Measurements from ENCODE around the gene SPATA18.

The SPATA18 gene

GRCh38 chr4:52051213-52051614, at the start of gene SPATA18:
SPATA18 (plus strand) TSS chr4:52051304; CDS start chr4:52051705, 401 bp downstream.
- no peak for DNase-seq (ENCODE audit: low spot score)

DNA sequence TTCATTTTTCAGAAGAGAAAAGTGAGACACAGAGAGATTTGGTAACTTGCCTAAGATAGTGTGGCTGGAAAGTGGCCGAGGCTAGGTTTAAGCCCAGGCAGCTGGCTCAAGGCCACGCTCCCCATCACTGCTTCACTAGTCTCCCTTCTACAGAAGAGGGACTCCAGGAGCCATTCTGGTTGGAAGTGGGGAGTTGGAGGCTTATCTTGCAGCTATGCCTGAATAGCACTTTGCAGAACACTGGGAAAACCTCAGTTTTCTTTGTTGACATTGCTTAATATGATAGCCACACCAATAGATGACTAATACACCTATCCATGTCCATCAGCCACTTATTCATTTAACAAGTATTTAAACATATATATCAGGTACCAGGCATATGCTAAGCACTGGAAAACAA, 49.5 kb upstream of the SPATA18 start:
- no peak for DNase-seq (ENCODE audit: low spot score)

- DNase-seq (ENCODE audit: low spot score) = no peak
Observed at GRCh38 chr4:52004414-52004813, 46.7 kb upstream of the SPATA18 start.

- DNase-seq (ENCODE audit: low spot score) = no peak
Observed at GRCh38 chr4:52005604-52006273, 45.4 kb upstream of the SPATA18 start.

DNA sequence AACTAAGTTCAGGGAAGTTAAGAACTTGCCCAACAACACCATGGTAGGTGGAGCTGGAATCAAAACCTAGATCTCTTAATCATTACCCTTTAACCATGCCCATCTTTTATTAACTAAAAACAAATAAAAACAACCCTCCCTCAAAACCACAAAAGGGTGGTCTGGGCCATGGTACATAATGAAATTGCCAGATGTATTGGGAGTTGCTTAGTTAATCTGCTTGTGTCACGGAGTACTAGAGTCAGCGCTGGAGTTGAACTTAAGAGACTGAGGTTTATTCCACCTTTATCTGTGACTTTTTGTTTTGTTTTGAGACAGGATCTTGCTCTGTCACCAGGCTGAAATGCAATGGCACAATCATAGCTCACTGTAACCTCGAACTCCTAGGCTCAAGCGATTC, 44.2 kb upstream of the SPATA18 start:
- no peak for DNase-seq (ENCODE audit: low spot score)

GRCh38 chr4:52010986-52011385, 40.1 kb upstream of the SPATA18 start:
- no peak for DNase-seq (ENCODE audit: low spot score)

GRCh38 chr4:52012651-52013050, 38.5 kb upstream of the SPATA18 start:
- DNase-seq (ENCODE audit: low spot score) = no peak

DNA sequence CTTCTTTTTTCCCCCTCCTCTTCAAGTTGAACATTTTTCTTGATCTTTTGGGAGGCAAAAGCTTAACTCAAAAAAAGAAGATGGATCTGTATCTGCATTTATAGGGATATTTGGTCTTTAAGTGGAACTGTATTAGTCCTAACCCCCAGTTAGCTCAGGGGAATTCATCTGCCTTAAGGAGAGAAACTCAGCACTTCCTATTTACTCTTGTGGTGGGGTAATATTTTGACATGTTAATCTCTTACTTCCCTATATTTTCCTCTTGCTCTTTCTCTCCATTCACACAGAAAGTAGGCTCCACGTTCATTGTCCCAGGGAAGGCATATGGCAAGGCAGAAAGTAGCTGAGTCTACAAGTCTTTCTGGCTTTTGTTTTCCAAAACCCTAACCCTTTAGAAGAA, 36.2 kb upstream of the SPATA18 start:
- DNase-seq (ENCODE audit: low spot score) = no peak

DNA sequence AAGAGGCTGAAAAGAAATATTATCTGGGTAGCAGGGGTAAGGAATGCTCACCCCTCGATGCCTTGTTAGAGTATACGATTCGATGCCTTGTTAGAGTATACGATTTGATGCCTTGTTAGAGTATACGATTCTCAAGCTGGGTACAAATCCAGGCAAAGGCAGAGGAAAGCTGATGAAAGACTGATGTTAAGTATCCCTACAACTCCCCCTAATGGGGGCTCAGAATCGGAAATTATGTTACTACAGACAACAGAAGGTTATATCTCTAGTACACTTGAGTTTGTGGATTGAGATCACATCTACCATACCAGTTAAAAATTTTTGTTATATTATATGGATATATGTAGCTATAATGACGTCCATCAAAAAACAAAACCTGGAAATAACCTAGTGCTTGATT, 35.7 kb upstream of the SPATA18 start:
- no peak for DNase-seq (ENCODE audit: low spot score)

DNA sequence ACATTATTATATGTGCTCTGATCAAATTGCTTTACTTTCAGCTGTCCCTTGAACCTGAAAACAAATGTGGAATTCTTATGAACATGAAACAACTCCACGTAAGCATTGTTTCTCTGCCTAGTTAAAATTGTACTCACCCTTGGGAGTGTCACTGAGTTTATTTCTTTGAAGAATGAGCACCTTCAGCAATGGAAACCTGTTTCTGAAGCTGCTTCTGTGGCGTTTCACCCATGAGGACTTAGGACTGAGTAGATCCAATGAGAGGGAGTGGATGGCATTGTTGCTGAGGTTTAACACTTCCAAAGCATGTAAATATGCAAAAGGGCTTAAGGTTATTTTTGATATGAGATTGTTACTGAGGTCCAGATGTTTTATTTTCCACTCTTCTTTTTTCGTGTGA, 34.1 kb upstream of the SPATA18 start:
- no peak for DNase-seq (ENCODE audit: low spot score)

- no peak for DNase-seq (ENCODE audit: low spot score)
Observed at GRCh38 chr4:52017814-52018213, 33.3 kb upstream of the SPATA18 start.

DNA sequence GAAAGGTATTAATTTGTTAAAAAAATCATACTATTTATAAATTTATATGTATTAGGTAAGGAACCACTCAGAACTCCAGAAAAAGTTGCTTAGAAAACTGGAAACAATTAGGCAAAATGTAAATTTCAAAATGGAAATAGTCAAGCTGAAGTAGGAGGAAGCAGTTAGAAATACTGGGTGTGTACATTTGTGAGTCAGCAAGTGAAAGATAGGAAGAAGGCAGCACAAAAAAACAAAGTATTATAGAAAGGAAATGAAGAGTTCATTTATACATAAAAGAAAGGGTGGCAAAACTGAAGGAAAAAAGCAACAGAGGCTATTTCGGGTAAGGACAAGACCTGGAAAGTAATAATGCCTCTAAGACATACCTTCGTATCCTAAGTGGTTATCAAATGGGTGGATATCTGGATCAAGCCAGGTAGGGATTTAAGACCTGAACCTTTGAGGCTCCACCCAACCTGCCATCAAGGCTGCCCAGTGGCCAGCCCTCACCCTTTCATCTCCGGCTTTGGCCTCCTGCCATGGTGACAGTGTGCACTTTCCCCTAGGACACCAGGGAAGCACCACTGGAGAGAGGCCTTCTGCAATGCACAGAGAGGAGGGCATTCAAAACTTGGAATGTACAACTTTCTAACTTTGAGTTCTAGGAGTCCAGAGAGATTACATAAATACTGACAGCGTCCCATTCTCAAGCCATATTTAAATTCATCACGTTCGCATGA, 31.0 kb upstream of the SPATA18 start, which contains the start of gene LRRC66:
TSS of gene LRRC66 (minus strand) at position 428 of the 722 bp plus-strand sequence. CDS start 2,750 bp downstream, outside the sequence.
- no peak for DNase-seq (ENCODE audit: low spot score)

- DNase-seq (ENCODE audit: low spot score) = no peak
Observed at GRCh38 chr4:52028970-52029369, 22.1 kb upstream of the SPATA18 start.

GRCh38 chr4:52032005-52032404, 19.1 kb upstream of the SPATA18 start:
- DNase-seq (ENCODE audit: low spot score) = no peak

DNA sequence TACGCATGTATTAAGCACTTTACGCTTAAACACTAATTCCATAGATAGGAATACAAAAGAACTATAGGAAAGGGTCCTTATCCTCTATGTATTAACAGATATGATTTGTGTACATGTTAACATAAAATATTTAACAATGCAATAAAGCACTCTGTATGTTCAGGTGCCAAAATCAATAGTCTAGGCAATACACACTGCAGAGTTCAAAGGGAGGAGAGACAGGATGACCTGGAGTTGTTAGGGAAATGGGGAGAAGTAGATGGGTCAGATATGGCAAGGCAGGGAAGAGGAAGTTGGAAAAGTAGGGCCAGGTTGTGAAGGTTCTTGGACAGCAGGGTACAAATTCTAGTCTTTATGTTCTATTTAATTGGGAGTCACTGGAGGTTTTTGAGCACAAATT, 15.9 kb upstream of the SPATA18 start:
- DNase-seq (ENCODE audit: low spot score) = no peak

- no peak for DNase-seq (ENCODE audit: low spot score)
Observed at GRCh38 chr4:52036886-52037530, 14.1 kb upstream of the SPATA18 start.

DNA sequence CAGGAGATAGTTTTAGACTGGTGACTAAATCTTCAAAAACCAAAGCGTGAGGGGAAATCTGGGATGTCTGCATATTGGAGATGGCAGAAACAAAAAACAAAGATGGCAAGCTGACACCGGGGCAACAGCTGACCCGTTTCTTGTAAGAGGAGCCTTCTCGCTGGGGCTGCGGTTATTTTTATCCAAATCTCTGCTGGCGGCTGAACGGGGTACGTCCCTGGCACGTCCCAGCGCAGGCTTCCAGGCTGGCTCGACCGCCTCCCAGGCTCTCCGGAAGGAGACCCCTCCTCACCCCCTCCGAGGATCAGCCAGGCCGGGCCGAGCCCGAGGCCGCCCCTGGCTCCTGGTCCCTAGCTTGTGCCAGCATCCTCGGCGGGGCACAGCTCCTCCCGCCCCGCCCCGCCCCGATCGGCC, 13.4 kb upstream of the SPATA18 start:
- DNase-seq (ENCODE audit: low spot score) = no peak

GRCh38 chr4:52038103-52038912, 12.8 kb upstream of the SPATA18 start, which contains the start of gene SGCB:
SGCB (minus strand) TSS chr4:52038299; CDS start chr4:52038259, 40 bp downstream.
- DNase-seq (ENCODE audit: low spot score) = no peak

- no peak for DNase-seq (ENCODE audit: low spot score)
Observed at GRCh38 chr4:52045028-52045427, 6.1 kb upstream of the SPATA18 start.

DNA sequence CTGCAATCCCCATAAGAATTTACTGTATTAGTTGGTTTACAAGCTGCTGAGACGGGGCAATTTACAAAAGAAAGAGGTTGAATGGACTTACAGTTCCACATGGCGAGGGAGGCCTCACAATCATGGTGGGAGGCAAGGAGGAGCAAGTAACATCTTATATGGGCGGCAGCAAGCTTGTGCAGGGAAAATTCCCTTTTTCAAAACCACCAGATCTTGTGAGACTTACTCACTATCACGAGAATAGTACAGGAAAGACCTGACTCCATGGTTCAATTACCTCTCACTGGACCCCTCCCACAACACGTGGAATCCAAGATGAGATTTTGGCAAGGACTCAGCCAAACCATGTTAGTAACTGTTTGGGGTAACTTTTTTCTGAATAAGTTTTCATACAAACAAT, 1.8 kb upstream of the SPATA18 start:
- no peak for DNase-seq (ENCODE audit: low spot score)

GRCh38 chr4:52051615-52052474, 741 bp downstream of the SPATA18 start:
- DNase-seq (ENCODE audit: low spot score) = peak; percentile 88

Data from kidney capillary endothelial cell (primary cell).